HepG2 (cell line): ENCODE results near the gene PRSS8. TPM values are rescaled to one million over a fixed set of nuclear protein-coding genes. Genes with fewer than 3 reads are reported as not detected.
A peak's percentile ranks its signal among the peaks of the same experiment; 100 is the strongest.

ENCODE experiments used
- ATAC-seq: fragments of 200-7000 bp; cut with Tn5 transposase; 3 replicates; pipeline ENCODE4 v1.9.1; 2020; ENCODE audit warnings: mild to moderate bottlenecking, moderate library complexity
- BruUV-seq: library from RNA; stranded (reverse); fragments of 400-500 nt; replicated peaks from 2 replicates; lab custom pipeline; 2021; lab: Mats Ljungman, UMichigan
- CTCF ChIA-PET: fragments of 300-600 bp; formaldehyde crosslinking; extraction: SDS; loops from one replicate; lab custom pipeline; 2021; ENCODE audit warnings: low total read pairs, inconsistent platforms, low intra/inter-chr PET ratio; lab: Yijun Ruan, JAX
- POLR2A ChIA-PET: fragments of 350-600 bp; sonication (Branson Sonifier 250); formaldehyde crosslinking; loops from one replicate; lab custom pipeline; 2020; ENCODE audit warnings: antibody characterized with exemption, inconsistent platforms; lab: Yijun Ruan, JAX
- DNase-seq: peaks from one replicate; pipeline ENCODE4 v3.0.0-alpha.2; 2015; ENCODE audit warnings: low spot score
- FAIRE-seq: peaks from 3 replicates; lab custom pipeline; 2011; peaks lifted over from hg19 to GRCh38; lab: Jason Lieb, UNC
- H2AFZ ChIP-seq: one replicate; pipeline ENCODE4 v1.6.1; 2011; ENCODE audit warnings: low read length, inconsistent platforms
- H3K27ac ChIP-seq: fragments of 300-600 bp; 3 replicates; pipeline ENCODE4 v1.8.0; 2011; ENCODE audit warnings: mixed run types, mild to moderate bottlenecking, mixed read lengths, low read length, inconsistent platforms; ENCODE audit not compliant: insufficient read depth; ENCODE audit errors: extremely low read length
- H3K27me3 ChIP-seq, 2 experiments: fragments of 200-600 bp in 1 of 2; 2 replicates in 1 of 2; 3 replicates in 1 of 2; pipeline versions ENCODE4 v1.6.0 to v1.8.0; 2011; ENCODE audit warnings: low read length in 2 of 2, mild to moderate bottlenecking in 2 of 2, moderate library complexity in 2 of 2, inconsistent platforms in 1 of 2; ENCODE audit not compliant: insufficient read depth in 2 of 2, control insufficient read depth in 1 of 2
- H3K36me3 ChIP-seq, 2 experiments: fragments of 200-600 bp in 1 of 2; replicated peaks in 1 of 2; 2 replicates in 1 of 2; 3 replicates in 1 of 2; pipeline versions ENCODE4 v1.5.1 to v1.8.0; 2011; ENCODE audit warnings: low read length in 2 of 2, inconsistent platforms in 1 of 2; ENCODE audit not compliant: insufficient read depth in 2 of 2, control insufficient read depth in 1 of 2
- H3K4me1 ChIP-seq: 2 replicates; pipeline ENCODE4 v1.5.1; 2012; ENCODE audit warnings: low read length, inconsistent platforms; ENCODE audit not compliant: insufficient read depth
- H3K4me2 ChIP-seq: 2 replicates; pipeline ENCODE4 v1.6.0; 2011; ENCODE audit warnings: low read depth, low read length, inconsistent platforms
- H3K4me3 ChIP-seq, 3 experiments: fragments of 200-600 bp in 1 of 3; sonication (generic), shearing (Covaris generic) in 1 of 3; replicated peaks in 1 of 3; 2 replicates each; pipeline ENCODE4 v1.5.1; 2011 to 2016; ENCODE audit warnings: low read length in 3 of 3, inconsistent platforms in 2 of 3, low read depth in 2 of 3, mild to moderate bottlenecking in 2 of 3, control low read depth in 1 of 3, mixed read lengths in 1 of 3; ENCODE audit not compliant: insufficient read depth in 1 of 3
- H3K79me2 ChIP-seq: one replicate; pipeline ENCODE4 v1.6.1; 2011; ENCODE audit warnings: low read length, inconsistent platforms; ENCODE audit not compliant: insufficient read depth
- H3K9ac ChIP-seq: 2 replicates; pipeline ENCODE4 v1.6.0; 2011; ENCODE audit warnings: mild to moderate bottlenecking, low read depth, low read length, inconsistent platforms; ENCODE audit not compliant: insufficient read depth
- H3K9me3 ChIP-seq: 2 replicates; pipeline ENCODE4 v1.5.1; 2012; ENCODE audit warnings: mild to moderate bottlenecking, low read length
- H4K20me1 ChIP-seq: 2 replicates; pipeline ENCODE4 v1.6.0; 2011; ENCODE audit warnings: inconsistent platforms, mild to moderate bottlenecking, low read length, moderate library complexity; ENCODE audit not compliant: insufficient read depth
- AGO2 ChIP-seq: fragments of 200-400 bp; formaldehyde crosslinking; optimal IDR thresholded peaks from 2 replicates; pipeline ENCODE3; 2017; ENCODE audit warnings: mild to moderate bottlenecking, low read depth, low read length, moderate library complexity
- AKAP8 ChIP-seq: sonication (generic); formaldehyde crosslinking; IDR thresholded peaks from 2 replicates; pipeline ENCODE4 v1.5.1; 2020; ENCODE audit warnings: mild to moderate bottlenecking, missing genetic modification reagents
- FOXO4 ChIP-seq: sonication (generic); formaldehyde crosslinking; conservative IDR thresholded peaks from 2 replicates; pipeline ENCODE4 v1.8.1; 2023; ENCODE audit warnings: missing genetic modification reagents
- IRF9 ChIP-seq: sonication (generic); formaldehyde crosslinking; IDR thresholded peaks from 2 replicates; pipeline ENCODE4 v1.8.0; 2022; ENCODE audit warnings: missing genetic modification reagents, mild to moderate bottlenecking, borderline replicate concordance
- NONO ChIP-seq, 2 experiments: fragments of 450-650 bp in 1 of 2; sonication (generic) in 1 of 2; formaldehyde crosslinking in 1 of 2; IDR thresholded peaks in 1 of 2; conservative IDR thresholded peaks in 1 of 2; 2 replicates each; pipeline versions ENCODE4 v1.6.1 to v1.8.0; 2017 to 2022; ENCODE audit warnings: mild to moderate bottlenecking in 1 of 2, missing genetic modification reagents in 1 of 2, moderate library complexity in 1 of 2
- POLR2A ChIP-seq, 2 experiments: IDR thresholded peaks; 2 replicates each; pipeline ENCODE4 v1.6.1; 2011; ENCODE audit warnings: low read depth in 2 of 2, low read length in 2 of 2, mild to moderate bottlenecking in 1 of 2, moderate library complexity in 1 of 2; ENCODE audit not compliant: insufficient read depth in 1 of 2
- POLR2G ChIP-seq: fragments of 200-400 bp; formaldehyde crosslinking; IDR thresholded peaks from 2 replicates; pipeline ENCODE4 v1.6.1; 2018; ENCODE audit warnings: mild to moderate bottlenecking, low read depth, low read length, moderate library complexity
- RBFOX2 ChIP-seq: fragments of 200-400 bp; formaldehyde crosslinking; IDR thresholded peaks from 2 replicates; pipeline ENCODE4 v1.6.1; 2017; ENCODE audit warnings: low read depth, mild to moderate bottlenecking, low read length
- RBM22 ChIP-seq: fragments of 200-400 bp; formaldehyde crosslinking; optimal IDR thresholded peaks from 2 replicates; pipeline ENCODE3; 2017; ENCODE audit warnings: mild to moderate bottlenecking, low read length, moderate library complexity
- ZIK1 ChIP-seq: sonication (generic); formaldehyde crosslinking; IDR thresholded peaks from 2 replicates; pipeline ENCODE4 v1.5.0; 2020; ENCODE audit warnings: mild to moderate bottlenecking, low read depth, missing genetic modification reagents, borderline replicate concordance
- ZNF326 ChIP-seq: sonication (generic); formaldehyde crosslinking; IDR thresholded peaks from 2 replicates; pipeline ENCODE4 v1.4.0; 2020; ENCODE audit warnings: missing genetic modification reagents, borderline replicate concordance
- ZNF460 ChIP-seq: sonication (generic); formaldehyde crosslinking; IDR thresholded peaks from 2 replicates; pipeline ENCODE4 v1.5.1; 2020; ENCODE audit warnings: missing genetic modification reagents, mild to moderate bottlenecking, borderline replicate concordance
- WGBS: methylation state at CpG from one replicate; pipeline ENCODE4 v1.1.6; 2017; ENCODE audit warnings: low lambda C conversion rate; 5-methylcytosine and 5-hydroxymethylcytosine counted together
- in situ Hi-C: cut with HindIII; loops from 2 replicates; pipeline ENCODE4 v1.10.0; 2017; ENCODE audit warnings: low pct_unique_long_range_greater_than_20kb; ENCODE audit not compliant: extremely low pct_ligation_motif_present
- intact Hi-C: fragments of 100-400 bp; cut with micrococcal nuclease; formaldehyde crosslinking; loops from one replicate; pipeline ENCODE4 v1.10.0; 2022; ENCODE audit not compliant: unreplicated experiment
- polyA plus RNA-seq, 8 experiments: library from polyadenylated mRNA; depleted of rRNA in 3 of 8; stranded (reverse) in 7 of 8; unstranded in 1 of 8; fragments of >200 nt; fragmentation: Illumina TruSeq in 4 of 8; extraction: Trizol in 4 of 8; gene quantifications; 2 replicates each; pipeline versions ENCODE4 v1.2.1 to v1.2.3, GENCODE V29; 2011 to 2016; ENCODE audit warnings: low read depth in 4 of 8, missing spikeins in 1 of 8, mixed read lengths in 1 of 8; ENCODE audit not compliant: insufficient read depth in 1 of 8
- total RNA-seq, 5 experiments: library from RNA; depleted of rRNA; stranded (reverse); fragments of >200 nt; fragmentation: Illumina TruSeq; extraction: Trizol; gene quantifications; 2 replicates each; pipeline ENCODE4 v1.2.3, GENCODE V29; 2016; ENCODE audit warnings: low read depth in 1 of 5

PRSS8 gene
- total and polyA plus RNA-seq, 2 of the 13 experiments (the other 11 are each of a cell fraction or from before 2014, with no cell fraction given), result 2.6 to 7.2 TPM

- CTCF ChIA-PET, result no interaction called here
- H3K36me3 ChIP-seq, result peaks cover 16 to 26% of the 10 kb centered on the region in 2 experiments
- H3K27ac ChIP-seq, result no peak overlapping the region
- in situ Hi-C loops (no loop called here), intact Hi-C loops (no loop called here)
- 94% methylated on average over 8 of the region's 8 CpGs for WGBS
- ATAC-seq, result no peak
- H3K4me3 ChIP-seq, result no peak overlapping the region
- no peak for FAIRE-seq
- POLR2A ChIA-PET, result interaction anchor here (3.3 kb wide), 1 partner anchor 11 kb away, joined by 17 read pairs; the partner anchor contains the start of genes ZNF646 and ZNF668
- H3K9ac ChIP-seq, result no peak overlapping the region
- DNase-seq, result no peak
- no peaks in the 10 kb centered on the region; the same call in 1 of the 2 replicates for H4K20me1 ChIP-seq
- no peak for TF ChIP-seq ZNF460
- 0 out of 4 replicates have a peak, but pooled peaks of 1 of the 2 experiments have one; percentile 3 for TF ChIP-seq POLR2A (IDR thresholded peaks at IDR 0.05; ENCODE audit: insufficient read depth in 1 of 2, low read depth in 2 of 2, low read length in 2 of 2)
- H3K9me3 ChIP-seq, result no peaks in the 10 kb centered on the region
- H2AFZ ChIP-seq, result no peak overlapping the region
- no peaks in the 10 kb centered on the region for H3K27me3 ChIP-seq
- H3K4me1 ChIP-seq, result no peaks in the 10 kb centered on the region
- no TSS peak for BruUV-seq
- peaks cover 2% of the 10 kb centered on the region for H3K79me2 ChIP-seq
- H3K4me2 ChIP-seq, result no peak overlapping the region
These were observed 50.1 kb downstream of the PRSS8 start for GRCh38 chr16:31085411-31085810.

GRCh38 chr16:31084584-31085302 is 50.8 kb downstream of the PRSS8 start:
- Histone ChIP-seq H2AFZ (no peak overlapping the region), H3K36me3 (peaks cover 19 to 26% of the 10 kb centered on the region in 2 experiments), H3K4me3 (no peak overlapping the region), H3K4me1 (no peaks in the 10 kb centered on the region), H3K9ac (no peak overlapping the region), H4K20me1 (no peaks in the 10 kb centered on the region; the same call in 1 of the 2 replicates), H3K79me2 (no peaks in the 10 kb centered on the region), H3K4me2 (no peak overlapping the region), H3K9me3 (no peaks in the 10 kb centered on the region), H3K27me3 (no peaks in the 10 kb centered on the region), H3K27ac (no peak overlapping the region)
- in situ Hi-C loops, result no loop called here
- DNase-seq, result no peak
- 89% methylated on average over 8 of the region's 16 CpGs for WGBS
- intact Hi-C loops, result no loop called here
- ChIA-PET POLR2A (interaction anchor here (1.1 to 3.3 kb wide), 2 partner anchors 8 to 11 kb away, joined by 3 to 17 read pairs; partner anchors contain the start of genes ZNF646 and ZNF668), CTCF (no interaction called here)
- peak; percentile 9 for ATAC-seq
- FAIRE-seq, result no peak
- BruUV-seq, result no TSS peak
- no peak for TF ChIP-seq ZIK1 (CRISPR knock-in tag)
- no peak for TF ChIP-seq NONO (IDR thresholded peaks at IDR 0.05)
- 0 out of 2 replicates have a peak, but pooled peaks have one; percentile 17 for TF ChIP-seq NONO (CRISPR knock-in tag; conservative IDR thresholded peaks at IDR 0.05)
- peak; percentile 37 for TF ChIP-seq RBM22
- no peak for TF ChIP-seq IRF9 (CRISPR knock-in tag)
- TF ChIP-seq AKAP8 (CRISPR knock-in tag), result peak; percentile 56; the same call in 1 of the 2 replicates
- TF ChIP-seq POLR2G, result peak; percentile 59; the same call in 1 of the 2 replicates
- TF ChIP-seq FOXO4, result 0 out of 2 replicates have a peak, but pooled peaks have one; percentile 32
- peak in 1 of 2 experiments; percentile 34; a peak in 1 of 4 replicates for TF ChIP-seq POLR2A (IDR thresholded peaks at IDR 0.05; ENCODE audit: insufficient read depth in 1 of 2, low read depth in 2 of 2, low read length in 2 of 2)
- peak; percentile 94 for TF ChIP-seq AGO2
- TF ChIP-seq ZNF326, result 0 out of 2 replicates have a peak, but pooled peaks have one; percentile 57
- TF ChIP-seq RBFOX2, result peak; percentile 72
